ENCODE measurements around the gene SAXO2. TPM values are rescaled to one million over a fixed set of nuclear protein-coding genes. Genes with fewer than 3 reads are reported as not detected.
"Not testable (repeated sequence)": the region's sequence is repeated elsewhere in the genome, so short reads cannot be mapped to it uniquely, and the experiment has no call there.

SAXO2 gene
- total and polyA plus RNA-seq, 8 donors: 0.88 to 7.1 (median 1.7) TPM

- 86 to 89% methylated on average over 2 of the region's 2 CpGs for WGBS, 2 donors
- Histone ChIP-seq H3K9me3 (no peaks in the 10 kb centered on the region), H3K36me3 (no peaks in the 10 kb centered on the region), H3K4me1 (no peaks in the 10 kb centered on the region), H3K27me3 (no peaks in the 10 kb centered on the region), H3K4me3 (no peak overlapping the region), H3K27ac (no peak overlapping the region)
- no peak for ATAC-seq
- no peak for DNase-seq
- TF ChIP-seq, protein P1, sequence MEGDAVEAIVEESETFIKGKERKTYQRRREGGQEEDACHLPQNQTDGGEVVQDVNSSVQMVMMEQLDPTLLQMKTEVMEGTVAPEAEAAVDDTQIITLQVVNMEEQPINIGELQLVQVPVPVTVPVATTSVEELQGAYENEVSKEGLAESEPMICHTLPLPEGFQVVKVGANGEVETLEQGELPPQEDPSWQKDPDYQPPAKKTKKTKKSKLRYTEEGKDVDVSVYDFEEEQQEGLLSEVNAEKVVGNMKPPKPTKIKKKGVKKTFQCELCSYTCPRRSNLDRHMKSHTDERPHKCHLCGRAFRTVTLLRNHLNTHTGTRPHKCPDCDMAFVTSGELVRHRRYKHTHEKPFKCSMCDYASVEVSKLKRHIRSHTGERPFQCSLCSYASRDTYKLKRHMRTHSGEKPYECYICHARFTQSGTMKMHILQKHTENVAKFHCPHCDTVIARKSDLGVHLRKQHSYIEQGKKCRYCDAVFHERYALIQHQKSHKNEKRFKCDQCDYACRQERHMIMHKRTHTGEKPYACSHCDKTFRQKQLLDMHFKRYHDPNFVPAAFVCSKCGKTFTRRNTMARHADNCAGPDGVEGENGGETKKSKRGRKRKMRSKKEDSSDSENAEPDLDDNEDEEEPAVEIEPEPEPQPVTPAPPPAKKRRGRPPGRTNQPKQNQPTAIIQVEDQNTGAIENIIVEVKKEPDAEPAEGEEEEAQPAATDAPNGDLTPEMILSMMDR (IDR thresholded peaks at IDR 0.05): no peak
- intact Hi-C loops (cut with DNase I): no loop called here
- no peak for FAIRE-seq
These were observed 30.8 kb upstream of the SAXO2 start for GRCh38 chr15:82231842-82232241.

GRCh38 chr15:82237944-82238534 lies 24.6 kb upstream of the SAXO2 start:
- H3K27ac ChIP-seq; H3K4me3 ChIP-seq; H3K4me1 ChIP-seq; intact Hi-C loops (cut with DNase I); H3K36me3 ChIP-seq; H3K9me3 ChIP-seq; H3K27me3 ChIP-seq; FAIRE-seq; DNase-seq; ATAC-seq: not testable (repeated sequence)
- 48 to 56% methylated on average over 2 of the region's 3 CpGs for WGBS, 2 donors

GRCh38 chr15:82239685-82240391 lies 22.8 kb upstream of the SAXO2 start:
- no peaks in the 10 kb centered on the region for H3K9me3 ChIP-seq
- ATAC-seq: no peak
- 81 to 88% methylated on average over 5 of the region's 5 CpGs for WGBS, 2 donors
- no peaks in the 10 kb centered on the region for H3K4me1 ChIP-seq
- intact Hi-C loops (cut with DNase I): no loop called here
- peaks cover 0 to 6% (median 0%) of the 10 kb centered on the region in 3 donors for H3K36me3 ChIP-seq
- no peak overlapping the region for H3K4me3 ChIP-seq
- no peaks in the 10 kb centered on the region for H3K27me3 ChIP-seq
- no peak for FAIRE-seq
- TF ChIP-seq, protein P1 (IDR thresholded peaks at IDR 0.05): no peak
- no peak for DNase-seq
- H3K27ac ChIP-seq: no peak overlapping the region

GRCh38 chr15:82241836-82242499 lies 20.6 kb upstream of the SAXO2 start:
- H3K36me3 ChIP-seq; H3K27ac ChIP-seq; FAIRE-seq; DNase-seq; ATAC-seq; H3K9me3 ChIP-seq; intact Hi-C loops (cut with DNase I); H3K4me1 ChIP-seq; H3K27me3 ChIP-seq; H3K4me3 ChIP-seq: not testable (repeated sequence)
- 90 to 92% methylated on average over 1 of the region's 1 CpG for WGBS, 2 donors

GRCh38 chr15:82243644-82244043 lies 19.0 kb upstream of the SAXO2 start:
- intact Hi-C loops (cut with DNase I); H3K36me3 ChIP-seq; H3K27ac ChIP-seq; H3K4me1 ChIP-seq; DNase-seq; H3K9me3 ChIP-seq; H3K4me3 ChIP-seq; ATAC-seq; FAIRE-seq; H3K27me3 ChIP-seq: not testable (repeated sequence)
- 75 to 76% methylated on average over 3 of the region's 5 CpGs for WGBS, 2 donors

DNA sequence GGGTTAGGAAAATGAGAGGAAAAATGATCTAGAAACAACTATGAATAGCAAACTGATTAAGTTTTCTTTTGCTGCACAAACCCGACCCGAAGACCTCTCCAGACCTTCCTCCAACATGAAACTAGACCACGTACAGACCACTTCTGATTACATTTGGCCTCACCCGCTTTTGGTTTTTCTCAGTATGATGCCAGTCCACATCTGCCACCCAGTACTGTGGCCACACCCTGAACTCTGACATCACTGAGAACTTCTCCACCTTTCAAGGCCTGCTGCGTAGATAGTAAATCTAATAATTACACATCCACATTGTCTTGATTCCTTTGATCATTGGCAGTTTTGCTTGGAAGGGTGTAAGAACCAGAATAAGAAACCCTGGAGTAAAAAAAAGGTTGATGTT lies 16.7 kb upstream of the SAXO2 start:
- ATAC-seq; H3K27ac ChIP-seq; intact Hi-C loops (cut with DNase I); H3K27me3 ChIP-seq; H3K4me3 ChIP-seq; H3K9me3 ChIP-seq; FAIRE-seq; H3K4me1 ChIP-seq; H3K36me3 ChIP-seq; DNase-seq: not testable (repeated sequence)
- WGBS, 2 donors: 89 to 91% methylated on average over 5 of the region's 5 CpGs

DNA sequence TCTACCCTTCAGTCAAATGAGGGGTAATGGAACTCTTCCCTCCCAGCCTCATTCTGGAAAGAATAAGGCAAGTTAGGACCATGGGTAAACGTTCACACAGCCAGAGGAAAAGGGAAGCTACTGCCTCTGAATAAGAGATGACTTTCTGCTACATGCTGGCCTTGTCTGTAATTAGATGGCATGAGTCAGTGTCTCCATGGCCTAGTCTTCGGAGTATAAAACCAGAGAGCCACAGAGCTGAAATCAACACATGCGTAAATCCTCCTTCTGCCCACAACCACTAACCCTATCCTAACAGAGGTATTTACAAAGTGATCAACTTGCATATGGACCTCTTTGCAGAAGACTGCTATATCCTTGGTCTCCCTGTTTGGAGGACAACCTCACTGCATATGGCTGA lies 14.4 kb upstream of the SAXO2 start:
- H3K27ac ChIP-seq; H3K9me3 ChIP-seq; FAIRE-seq; DNase-seq; H3K36me3 ChIP-seq; H3K4me1 ChIP-seq; intact Hi-C loops (cut with DNase I); ATAC-seq; H3K27me3 ChIP-seq; H3K4me3 ChIP-seq: not testable (repeated sequence)
- WGBS, 2 donors: 85 to 89% methylated on average over 3 of the region's 3 CpGs

GRCh38 chr15:82261566-82262421 lies 824 bp upstream of the SAXO2 start:
- peak in 3 of 6 donors; percentile 22 to 56 (median 32) for DNase-seq
- intact Hi-C loops (cut with DNase I): not testable (repeated sequence)

More at GRCh38 chr15:82261566-82262421, 824 bp upstream of the SAXO2 start:
- not testable (repeated sequence) for FAIRE-seq, H3K9me3 ChIP-seq, H3K4me1 ChIP-seq, H3K27me3 ChIP-seq
- peaks cover 0 to 10% (median 0%) of the 10 kb centered on the region in 3 donors for H3K36me3 ChIP-seq
- peak overlapping the region; percentile 66 to 79 (median 72) for H3K27ac ChIP-seq
- ATAC-seq: peak; percentile 39 to 50 (median 41)
- WGBS, 2 donors: 1 to 2% methylated on average over 18 to 19 of the region's 19 CpGs
- peak overlapping the region; percentile 62 to 94 (median 80) for H3K4me3 ChIP-seq

Data from pancreas (tissue), 10 donors.